Fibroblast of mammary gland (primary cell): ENCODE measurements around the gene DNER.

Source experiments
- DNase-seq: peaks from one replicate; pipeline ENCODE4 v3.0.0-alpha.2; 2010; ENCODE audit warnings: low read depth
- H3K4me3 ChIP-seq: 2 replicates; pipeline ENCODE4 v1.5.1; 2011; ENCODE audit warnings: low read depth, mild to moderate bottlenecking, low read length, moderate library complexity; ENCODE audit not compliant: control insufficient read depth
- TF ChIP-seq, protein P1 (sequence below): conservative IDR thresholded peaks from 2 replicates; pipeline ENCODE4 v1.5.1; 2011; ENCODE audit warnings: low read depth, low read length, inconsistent platforms; ENCODE audit not compliant: control insufficient read depth, insufficient read depth

DNER gene

DNA sequence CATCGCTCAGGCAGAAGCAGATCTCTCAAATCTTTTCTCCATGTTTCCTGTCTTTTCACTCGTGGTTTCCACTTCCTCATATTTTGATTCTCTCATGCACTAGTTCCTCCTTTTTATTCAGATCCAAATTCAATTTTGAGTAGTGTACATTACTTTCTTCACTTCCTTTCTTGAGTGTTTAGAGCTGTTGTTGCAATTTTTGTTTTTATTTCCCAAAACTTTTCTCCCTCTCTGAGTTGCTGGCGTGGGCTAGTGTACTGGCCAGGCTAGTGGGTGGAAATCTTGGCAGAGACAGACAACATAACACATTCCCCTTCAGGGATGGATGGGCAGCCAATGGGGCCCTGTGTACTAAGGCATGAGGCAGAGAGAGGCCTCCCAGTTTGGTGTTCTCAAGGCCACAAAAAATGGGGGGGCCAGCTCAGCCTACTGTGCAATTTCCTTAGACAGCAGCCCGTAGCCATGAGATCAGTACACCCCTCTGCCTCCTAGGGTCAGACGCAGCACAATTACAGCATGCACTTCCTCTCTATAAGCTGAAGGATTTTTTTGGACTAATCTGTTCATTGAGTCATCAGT is 298.1 kb downstream of the DNER start:
- TF ChIP-seq, protein P1, sequence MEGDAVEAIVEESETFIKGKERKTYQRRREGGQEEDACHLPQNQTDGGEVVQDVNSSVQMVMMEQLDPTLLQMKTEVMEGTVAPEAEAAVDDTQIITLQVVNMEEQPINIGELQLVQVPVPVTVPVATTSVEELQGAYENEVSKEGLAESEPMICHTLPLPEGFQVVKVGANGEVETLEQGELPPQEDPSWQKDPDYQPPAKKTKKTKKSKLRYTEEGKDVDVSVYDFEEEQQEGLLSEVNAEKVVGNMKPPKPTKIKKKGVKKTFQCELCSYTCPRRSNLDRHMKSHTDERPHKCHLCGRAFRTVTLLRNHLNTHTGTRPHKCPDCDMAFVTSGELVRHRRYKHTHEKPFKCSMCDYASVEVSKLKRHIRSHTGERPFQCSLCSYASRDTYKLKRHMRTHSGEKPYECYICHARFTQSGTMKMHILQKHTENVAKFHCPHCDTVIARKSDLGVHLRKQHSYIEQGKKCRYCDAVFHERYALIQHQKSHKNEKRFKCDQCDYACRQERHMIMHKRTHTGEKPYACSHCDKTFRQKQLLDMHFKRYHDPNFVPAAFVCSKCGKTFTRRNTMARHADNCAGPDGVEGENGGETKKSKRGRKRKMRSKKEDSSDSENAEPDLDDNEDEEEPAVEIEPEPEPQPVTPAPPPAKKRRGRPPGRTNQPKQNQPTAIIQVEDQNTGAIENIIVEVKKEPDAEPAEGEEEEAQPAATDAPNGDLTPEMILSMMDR = peak; percentile 21
- DNase-seq = peak; percentile 98
- no peak overlapping the region for H3K4me3 ChIP-seq

- TF ChIP-seq, protein P1 = no peak
- H3K4me3 ChIP-seq = no peak overlapping the region
- no peak for DNase-seq
Measured at GRCh38 chr2:229414631-229415030, 299.7 kb downstream of the DNER start.

- DNase-seq = peak; percentile 28
- TF ChIP-seq, protein P1 = no peak
- H3K4me3 ChIP-seq = no peak overlapping the region
Measured at GRCh38 chr2:229412686-229413085, 301.7 kb downstream of the DNER start.

DNA sequence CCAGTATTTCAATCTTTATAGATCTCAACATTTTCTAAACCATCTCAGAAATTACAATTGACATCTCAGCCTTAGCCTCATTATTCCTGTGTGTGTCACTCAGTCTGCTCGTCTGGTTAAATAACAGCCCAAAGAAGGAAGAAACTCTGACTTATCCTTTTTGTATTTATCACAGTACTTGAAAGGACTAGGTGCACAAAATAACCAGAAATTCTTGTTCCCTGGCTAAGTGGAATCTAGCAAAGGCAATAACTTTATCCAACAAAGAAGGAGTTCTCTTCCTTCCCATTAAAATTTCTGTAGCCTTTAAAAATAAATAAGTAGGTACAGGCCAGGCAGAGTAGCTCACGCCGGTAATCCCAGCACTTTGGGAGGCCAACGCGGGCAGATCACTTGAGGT is 303.4 kb downstream of the DNER start:
- DNase-seq = no peak
- TF ChIP-seq, protein P1 = no peak
- no peak overlapping the region for H3K4me3 ChIP-seq

GRCh38 chr2:229410264-229410663 is 304.1 kb downstream of the DNER start:
- no peak overlapping the region for H3K4me3 ChIP-seq
- TF ChIP-seq, protein P1 = no peak

DNA sequence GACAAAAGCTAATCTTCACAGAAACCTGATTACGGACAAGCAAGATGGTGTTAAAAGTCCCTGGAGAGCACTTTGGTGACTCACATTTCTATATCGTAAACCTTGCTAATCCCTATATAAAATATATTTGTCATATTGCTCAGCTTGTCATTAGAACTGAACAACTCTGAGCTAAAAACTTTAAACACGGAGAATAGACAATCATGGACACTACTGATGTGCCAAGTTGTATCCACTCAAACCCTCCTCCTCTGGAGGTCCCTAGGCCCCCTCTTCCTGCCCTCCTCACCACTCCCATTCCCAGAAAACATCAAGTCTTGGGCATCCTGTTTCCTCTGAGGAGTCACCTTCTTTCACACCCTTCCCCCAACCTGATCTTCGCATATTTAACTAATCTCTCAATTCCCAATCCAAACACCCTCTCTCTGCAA is 304.6 kb downstream of the DNER start:
- DNase-seq = peak; percentile 79
- TF ChIP-seq, protein P1 = no peak
- no peak overlapping the region for H3K4me3 ChIP-seq

More at GRCh38 chr2:229410264-229410663, 304.1 kb downstream of the DNER start:
- peak; percentile 49 for DNase-seq

- H3K4me3 ChIP-seq = no peak overlapping the region
- TF ChIP-seq, protein P1 = no peak
- no peak for DNase-seq
Measured at GRCh38 chr2:229408962-229409361, 305.4 kb downstream of the DNER start.
